Measurements from ENCODE around the gene CDH18.

Gene CDH18

GRCh38 chr5:19625562-19625961 lies 362.4 kb downstream of the CDH18 start:
- no peak overlapping the region for H3K4me3 ChIP-seq (replicated peaks; ENCODE audit: low read depth, low read length)
- TF ChIP-seq CTCF (IDR thresholded peaks at IDR 0.05; ENCODE audit: low read length, missing control alignments), result no peak
- no peak for DNase-seq (ENCODE audit: low read depth)

- no peak for DNase-seq (ENCODE audit: low read depth)
- no peak overlapping the region for H3K4me3 ChIP-seq (replicated peaks; ENCODE audit: low read depth, low read length)
- no peak for TF ChIP-seq CTCF (IDR thresholded peaks at IDR 0.05; ENCODE audit: low read length, missing control alignments)
Observed at GRCh38 chr5:19619571-19619970, 368.4 kb downstream of the CDH18 start.

- no peak for DNase-seq (ENCODE audit: low read depth)
- H3K4me3 ChIP-seq (replicated peaks; ENCODE audit: low read depth, low read length), result no peak overlapping the region
- no peak for TF ChIP-seq CTCF (IDR thresholded peaks at IDR 0.05; ENCODE audit: low read length, missing control alignments)
Observed at GRCh38 chr5:19616701-19617215, 371.2 kb downstream of the CDH18 start.

- TF ChIP-seq CTCF (IDR thresholded peaks at IDR 0.05; ENCODE audit: low read length, missing control alignments), result no peak
- no peak for DNase-seq (ENCODE audit: low read depth)
- no peak overlapping the region for H3K4me3 ChIP-seq (replicated peaks; ENCODE audit: low read depth, low read length)
Observed at GRCh38 chr5:19615661-19616060, 372.3 kb downstream of the CDH18 start.

- no peak overlapping the region for H3K4me3 ChIP-seq (replicated peaks; ENCODE audit: low read depth, low read length)
- no peak for DNase-seq (ENCODE audit: low read depth)
- no peak for TF ChIP-seq CTCF (IDR thresholded peaks at IDR 0.05; ENCODE audit: low read length, missing control alignments)
Observed at GRCh38 chr5:19615071-19615470, 372.9 kb downstream of the CDH18 start.

GRCh38 chr5:19608444-19609002 lies 379.5 kb downstream of the CDH18 start:
- peak; percentile 3 for TF ChIP-seq CTCF (IDR thresholded peaks at IDR 0.05; ENCODE audit: low read length, missing control alignments)
- H3K4me3 ChIP-seq (replicated peaks; ENCODE audit: low read depth, low read length), result no peak overlapping the region
- peak; percentile 4 for DNase-seq (ENCODE audit: low read depth)

GRCh38 chr5:19605846-19606407 lies 382.1 kb downstream of the CDH18 start:
- TF ChIP-seq CTCF (IDR thresholded peaks at IDR 0.05; ENCODE audit: low read length, missing control alignments), result no peak
- H3K4me3 ChIP-seq (replicated peaks; ENCODE audit: low read depth, low read length), result no peak overlapping the region
- no peak for DNase-seq (ENCODE audit: low read depth)
